Measurements from ENCODE around the gene UGT1A3.

Gene UGT1A3

DNA sequence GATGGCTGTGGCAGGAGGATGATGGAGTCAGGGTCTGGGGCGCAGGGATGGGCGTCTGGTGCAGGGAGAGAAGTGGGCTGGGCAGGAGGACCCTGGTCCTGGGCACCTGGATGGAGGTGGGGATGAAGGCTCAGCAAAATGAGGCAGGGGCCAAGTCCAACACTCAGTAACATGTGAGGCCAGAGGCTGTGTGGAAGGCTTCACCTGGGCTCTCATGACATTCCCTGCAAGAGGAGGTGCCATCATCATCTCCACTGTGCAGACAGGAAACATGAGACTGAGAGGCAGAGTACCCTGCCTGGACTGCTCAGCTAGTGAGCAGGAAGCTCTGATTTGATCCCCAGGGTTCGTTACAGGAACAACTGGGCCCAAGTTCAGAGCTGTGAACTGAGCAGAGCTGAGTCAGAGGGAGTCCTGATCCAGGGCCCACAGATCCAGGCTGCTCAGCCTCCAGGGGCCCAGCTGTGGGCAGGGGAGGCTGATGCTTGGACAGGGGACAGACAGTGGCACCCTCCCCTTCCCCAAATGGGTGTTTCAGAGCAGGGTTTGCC lies 88.6 kb downstream of the UGT1A3 start:
- DNase-seq (ENCODE audit: low read depth): no peak

GRCh38 chr2:233817995-233818638 lies 89.3 kb downstream of the UGT1A3 start:
- DNase-seq (ENCODE audit: low read depth): no peak

DNA sequence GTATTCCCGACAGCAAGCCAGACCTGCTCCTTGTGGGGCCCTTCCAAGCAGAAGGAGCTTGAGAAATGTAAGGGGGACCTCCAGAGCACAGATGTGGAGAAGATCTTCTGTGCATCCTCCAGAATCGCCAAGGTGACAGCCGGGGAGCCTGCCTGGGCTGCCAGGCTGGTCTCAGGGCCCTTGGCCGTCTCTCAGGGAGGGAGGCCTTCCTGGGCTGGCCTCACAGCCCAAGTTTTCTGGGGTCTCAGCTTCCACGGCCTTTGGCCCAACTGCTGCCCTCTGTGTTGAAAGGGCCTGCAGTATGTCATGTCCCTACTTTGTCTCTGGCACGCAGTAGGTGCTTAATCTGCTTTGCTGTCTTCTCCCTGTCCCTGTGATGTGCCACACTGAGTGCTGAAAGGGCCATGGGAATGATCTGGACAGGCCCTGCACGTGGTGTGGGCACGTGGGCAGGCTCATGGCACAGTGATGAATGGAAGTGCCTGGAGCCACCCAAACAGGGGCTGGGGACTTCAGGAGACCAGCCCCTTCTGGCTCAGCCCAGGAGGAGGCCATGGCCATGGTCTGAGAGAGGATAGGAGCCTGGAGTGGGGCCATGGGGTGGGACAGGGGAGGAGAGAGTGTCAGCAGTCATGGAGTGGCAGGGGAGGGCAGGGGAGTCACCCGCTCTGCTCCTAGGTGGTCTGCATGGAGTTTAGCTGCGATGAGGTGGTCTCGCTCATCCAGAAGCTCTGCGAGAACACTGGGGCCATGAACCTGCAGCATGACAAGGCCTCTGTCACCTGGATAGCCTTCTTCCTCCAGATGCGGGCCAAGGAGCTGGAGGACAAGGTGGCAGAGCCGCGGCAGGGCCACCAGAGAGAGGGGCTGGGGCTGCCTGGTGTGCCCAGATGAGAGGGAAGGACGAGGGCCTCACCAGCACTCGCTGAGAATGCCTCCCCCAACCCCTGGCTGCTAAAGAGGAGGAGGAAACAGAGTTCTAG lies 90.1 kb downstream of the UGT1A3 start:
- no peak for DNase-seq (ENCODE audit: low read depth)

GRCh38 chr2:233819884-233820773 lies 91.3 kb downstream of the UGT1A3 start:
- no peak for DNase-seq (ENCODE audit: low read depth)

GRCh38 chr2:233820774-233821105 lies 91.9 kb downstream of the UGT1A3 start:
- DNase-seq (ENCODE audit: low read depth): no peak

GRCh38 chr2:233821196-233821595 lies 92.4 kb downstream of the UGT1A3 start:
- no peak for DNase-seq (ENCODE audit: low read depth)

- DNase-seq (ENCODE audit: low read depth): no peak
Measured at GRCh38 chr2:233821709-233822100, 92.9 kb downstream of the UGT1A3 start.

- no peak for DNase-seq (ENCODE audit: low read depth)
Measured at GRCh38 chr2:233822101-233822771, 93.4 kb downstream of the UGT1A3 start.

Measured in activated T-helper 1 cell treated with Interleukin-2 at 50 U/mL for 16 hours (primary cell).